KMS-11 (cell line): ENCODE measurements around the gene COG4.

ENCODE experiments used
- H2AFZ ChIP-seq: fragments of 200-600 bp; sonication (generic); 2 replicates; pipeline ENCODE4 v1.6.1; 2016; ENCODE audit warnings: antibody characterized with exemption, mixed run types, low read depth
- H3K27ac ChIP-seq: fragments of 200-600 bp; sonication (generic); 2 replicates; pipeline ENCODE4 v1.6.1; 2016; ENCODE audit warnings: mild to moderate bottlenecking, mixed run types
- H3K27me3 ChIP-seq: fragments of 200-600 bp; sonication (generic); 2 replicates; pipeline ENCODE4 v1.6.1; 2017; ENCODE audit warnings: mild to moderate bottlenecking, low read depth, mixed run types, moderate library complexity; ENCODE audit not compliant: insufficient read depth
- H3K36me3 ChIP-seq: fragments of 200-600 bp; sonication (generic); 2 replicates; pipeline ENCODE4 v1.6.1; 2017; ENCODE audit warnings: mild to moderate bottlenecking, mixed run types; ENCODE audit not compliant: insufficient read depth
- H3K4me1 ChIP-seq: fragments of 200-600 bp; sonication (generic); 2 replicates; pipeline ENCODE4 v1.6.1; 2016; ENCODE audit warnings: mild to moderate bottlenecking, low read depth, mixed run types; ENCODE audit not compliant: poor library complexity, severe bottlenecking
- H3K4me2 ChIP-seq: fragments of 200-600 bp; sonication (generic); 2 replicates; pipeline ENCODE4 v1.7.0; 2016; ENCODE audit warnings: mild to moderate bottlenecking, mixed run types
- H3K4me3 ChIP-seq: fragments of 200-600 bp; sonication (generic); IDR thresholded peaks from 2 replicates; pipeline ENCODE4 v1.6.1; 2017; ENCODE audit warnings: low read depth, low read length, mixed read lengths; ENCODE audit not compliant: insufficient read depth
- H3K79me2 ChIP-seq: fragments of 200-600 bp; sonication (generic); 2 replicates; pipeline ENCODE4 v1.6.1; 2016; ENCODE audit warnings: low read depth, mixed run types; ENCODE audit not compliant: insufficient read depth
- H3K9ac ChIP-seq: fragments of 200-600 bp; sonication (generic); 2 replicates; pipeline ENCODE4 v1.6.1; 2016; ENCODE audit warnings: mild to moderate bottlenecking, mixed run types
- H4K20me1 ChIP-seq: fragments of 200-600 bp; sonication (generic); 2 replicates; pipeline ENCODE4 v1.6.1; 2016; ENCODE audit warnings: mild to moderate bottlenecking, mixed run types; ENCODE audit not compliant: insufficient read depth
- TF ChIP-seq, protein P1 (sequence below): fragments of 200-600 bp; sonication (generic); conservative IDR thresholded peaks from 2 replicates; pipeline ENCODE4 v1.6.1; 2017; ENCODE audit warnings: low read depth, mild to moderate bottlenecking, antibody characterized with exemption, low read length, moderate library complexity, mixed read lengths

Gene COG4

GRCh38 chr16:70563636-70564035 lies 40.3 kb upstream of the COG4 start:
- H3K79me2 ChIP-seq, result peaks cover 5% of the 10 kb centered on the region; the same call in 1 of the 2 replicates
- TF ChIP-seq, protein P1, sequence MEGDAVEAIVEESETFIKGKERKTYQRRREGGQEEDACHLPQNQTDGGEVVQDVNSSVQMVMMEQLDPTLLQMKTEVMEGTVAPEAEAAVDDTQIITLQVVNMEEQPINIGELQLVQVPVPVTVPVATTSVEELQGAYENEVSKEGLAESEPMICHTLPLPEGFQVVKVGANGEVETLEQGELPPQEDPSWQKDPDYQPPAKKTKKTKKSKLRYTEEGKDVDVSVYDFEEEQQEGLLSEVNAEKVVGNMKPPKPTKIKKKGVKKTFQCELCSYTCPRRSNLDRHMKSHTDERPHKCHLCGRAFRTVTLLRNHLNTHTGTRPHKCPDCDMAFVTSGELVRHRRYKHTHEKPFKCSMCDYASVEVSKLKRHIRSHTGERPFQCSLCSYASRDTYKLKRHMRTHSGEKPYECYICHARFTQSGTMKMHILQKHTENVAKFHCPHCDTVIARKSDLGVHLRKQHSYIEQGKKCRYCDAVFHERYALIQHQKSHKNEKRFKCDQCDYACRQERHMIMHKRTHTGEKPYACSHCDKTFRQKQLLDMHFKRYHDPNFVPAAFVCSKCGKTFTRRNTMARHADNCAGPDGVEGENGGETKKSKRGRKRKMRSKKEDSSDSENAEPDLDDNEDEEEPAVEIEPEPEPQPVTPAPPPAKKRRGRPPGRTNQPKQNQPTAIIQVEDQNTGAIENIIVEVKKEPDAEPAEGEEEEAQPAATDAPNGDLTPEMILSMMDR, result no peak
- H3K4me1 ChIP-seq, result no peaks in the 10 kb centered on the region
- H2AFZ ChIP-seq, result no peak overlapping the region
- peaks cover 58% of the 10 kb centered on the region; the same call in 1 of the 2 replicates for H3K36me3 ChIP-seq
- H3K4me3 ChIP-seq, result no peak overlapping the region
- no peak overlapping the region for H3K4me2 ChIP-seq
- H3K9ac ChIP-seq, result no peak overlapping the region
- no peaks in the 10 kb centered on the region; the same call in none of the 2 replicates for H4K20me1 ChIP-seq
- H3K27ac ChIP-seq, result no peak overlapping the region
- no peaks in the 10 kb centered on the region for H3K27me3 ChIP-seq

DNA sequence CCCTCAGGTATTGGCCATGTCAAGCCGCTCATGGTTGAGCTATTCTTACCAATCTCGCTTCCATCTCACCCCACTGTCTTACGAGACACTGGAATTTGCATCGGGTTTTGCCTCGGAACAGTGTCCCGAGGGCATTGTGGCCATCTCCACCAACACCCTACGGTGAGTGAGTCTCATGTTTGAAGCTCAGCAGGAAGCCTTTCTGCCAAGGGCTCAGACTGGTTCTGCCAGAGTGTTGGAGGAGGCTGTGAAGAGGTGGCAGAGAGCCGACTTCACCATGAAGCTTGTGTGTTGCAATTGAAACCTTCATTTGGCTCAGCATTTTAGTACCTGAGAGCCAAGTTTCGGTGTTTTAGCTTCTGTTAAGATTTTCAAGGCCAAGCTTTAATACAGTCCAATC lies 38.3 kb upstream of the COG4 start:
- Histone ChIP-seq H3K9ac (no peak overlapping the region), H3K36me3 (peaks cover 67% of the 10 kb centered on the region; the same call in 1 of the 2 replicates), H3K27ac (no peak overlapping the region), H3K79me2 (peaks cover 14% of the 10 kb centered on the region; the same call in 1 of the 2 replicates), H3K27me3 (no peaks in the 10 kb centered on the region), H3K4me3 (no peak overlapping the region), H4K20me1 (peaks cover 3% of the 10 kb centered on the region), H3K4me1 (no peaks in the 10 kb centered on the region), H2AFZ (no peak overlapping the region), H3K4me2 (no peak overlapping the region)
- TF ChIP-seq, protein P1, result no peak

- peaks cover 53% of the 10 kb centered on the region; the same call in 1 of the 2 replicates for H3K36me3 ChIP-seq
- H3K4me1 ChIP-seq, result no peaks in the 10 kb centered on the region
- no peak overlapping the region for H3K27ac ChIP-seq
- H4K20me1 ChIP-seq, result peaks cover 8% of the 10 kb centered on the region
- H3K4me2 ChIP-seq, result no peak overlapping the region
- H3K4me3 ChIP-seq, result no peak overlapping the region
- H3K79me2 ChIP-seq, result peaks cover 24% of the 10 kb centered on the region; the same call in 1 of the 2 replicates
- no peaks in the 10 kb centered on the region for H3K27me3 ChIP-seq
- H2AFZ ChIP-seq, result no peak overlapping the region
- H3K9ac ChIP-seq, result no peak overlapping the region
- TF ChIP-seq, protein P1, result no peak
Measured at GRCh38 chr16:70556063-70556462, 32.7 kb upstream of the COG4 start.

- no peak overlapping the region for H3K27ac ChIP-seq
- no peak overlapping the region for H3K9ac ChIP-seq
- H3K4me1 ChIP-seq, result no peaks in the 10 kb centered on the region
- H3K4me3 ChIP-seq, result no peak overlapping the region
- H3K27me3 ChIP-seq, result no peaks in the 10 kb centered on the region
- H4K20me1 ChIP-seq, result peaks cover 20% of the 10 kb centered on the region
- no peak overlapping the region for H3K4me2 ChIP-seq
- H3K36me3 ChIP-seq, result peaks cover 46% of the 10 kb centered on the region
- no peak overlapping the region for H2AFZ ChIP-seq
- TF ChIP-seq, protein P1, result no peak
- peaks cover 41% of the 10 kb centered on the region; the same call in 1 of the 2 replicates for H3K79me2 ChIP-seq
Measured at GRCh38 chr16:70553645-70554044, 30.3 kb upstream of the COG4 start.
